Measurements from ENCODE around the gene CAPN7.

Gene CAPN7

DNA sequence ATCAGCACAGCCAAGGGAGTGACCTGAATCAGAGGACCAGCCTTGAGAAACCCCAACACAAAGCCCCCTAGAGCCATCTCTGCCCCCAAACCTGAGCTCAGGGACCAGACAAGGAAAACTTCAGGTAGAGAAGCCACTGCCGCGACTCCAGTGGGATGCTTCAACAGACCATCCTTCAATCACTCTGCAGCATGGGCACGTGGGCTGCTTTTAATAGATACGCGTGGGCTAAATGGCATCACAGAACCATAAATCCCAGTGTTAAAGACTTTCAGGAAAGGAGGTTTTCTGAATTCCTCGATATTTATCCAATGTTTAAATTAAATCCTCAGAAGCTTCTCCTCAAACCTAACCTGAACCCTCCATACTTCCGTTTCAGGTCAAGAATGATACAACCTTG is 95.7 kb downstream of the CAPN7 start:
- no peak for DNase-seq

Data from stimulated activated CD4-positive, alpha-beta T cell treated with anti-CD3 and anti-CD28 coated beads, Interleukin-2, amount 100 ng/mL, for 48 hours (primary cell).